HG02973 (cell line): ENCODE data around the gene EDIL3.

Source experiments
- ATAC-seq: cut with Tn5 transposase; IDR thresholded peaks from one replicate; pipeline ENCODE4 v1.9.1; 2021; ENCODE audit warnings: moderate library complexity; ENCODE audit not compliant: unreplicated experiment

EDIL3 gene

DNA sequence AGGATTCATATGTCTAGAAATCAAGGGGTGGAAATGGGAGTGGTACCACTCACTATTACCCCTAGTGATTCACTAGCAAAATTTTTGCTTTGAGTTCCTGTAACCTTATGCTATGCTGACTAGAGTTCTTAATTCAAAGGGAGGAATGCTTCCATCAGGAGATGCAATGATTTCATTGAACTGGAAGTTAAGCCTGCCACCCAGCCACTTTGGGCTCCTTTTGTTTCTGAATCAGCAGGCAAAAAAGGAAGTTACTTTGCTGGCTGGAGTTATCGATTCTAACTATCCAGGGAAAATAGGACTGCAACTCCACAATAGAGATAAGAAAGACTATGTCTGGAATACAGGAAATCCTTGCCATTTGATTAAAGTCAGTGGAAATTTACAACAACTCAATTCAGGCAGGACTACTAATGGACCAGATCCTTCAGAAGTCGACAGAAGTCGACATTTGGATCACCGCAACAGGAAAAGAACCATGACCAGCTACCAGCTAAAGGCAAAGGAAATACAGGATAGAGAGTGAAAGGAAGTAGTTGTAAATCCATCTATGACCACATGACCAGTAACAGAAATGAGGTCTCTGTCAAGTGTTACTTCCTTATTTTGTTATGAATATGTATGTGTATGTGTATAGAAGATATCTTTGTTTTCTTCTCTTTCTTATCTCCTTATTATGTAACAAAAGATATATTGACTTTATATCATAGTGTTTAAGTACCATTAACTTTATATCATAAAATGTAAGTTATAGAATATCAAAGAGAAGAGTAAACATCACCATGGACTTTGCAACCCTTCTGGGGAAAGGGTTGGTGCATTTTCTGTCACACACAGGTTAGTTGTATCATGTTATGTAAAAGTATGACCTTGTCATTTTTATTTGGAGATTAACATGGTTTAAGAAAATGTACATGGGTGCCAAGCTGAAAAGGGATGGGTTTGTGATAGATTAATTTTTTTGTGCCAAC is 465.3 kb downstream of the EDIL3 start:
- ATAC-seq = peak; percentile 70

DNA sequence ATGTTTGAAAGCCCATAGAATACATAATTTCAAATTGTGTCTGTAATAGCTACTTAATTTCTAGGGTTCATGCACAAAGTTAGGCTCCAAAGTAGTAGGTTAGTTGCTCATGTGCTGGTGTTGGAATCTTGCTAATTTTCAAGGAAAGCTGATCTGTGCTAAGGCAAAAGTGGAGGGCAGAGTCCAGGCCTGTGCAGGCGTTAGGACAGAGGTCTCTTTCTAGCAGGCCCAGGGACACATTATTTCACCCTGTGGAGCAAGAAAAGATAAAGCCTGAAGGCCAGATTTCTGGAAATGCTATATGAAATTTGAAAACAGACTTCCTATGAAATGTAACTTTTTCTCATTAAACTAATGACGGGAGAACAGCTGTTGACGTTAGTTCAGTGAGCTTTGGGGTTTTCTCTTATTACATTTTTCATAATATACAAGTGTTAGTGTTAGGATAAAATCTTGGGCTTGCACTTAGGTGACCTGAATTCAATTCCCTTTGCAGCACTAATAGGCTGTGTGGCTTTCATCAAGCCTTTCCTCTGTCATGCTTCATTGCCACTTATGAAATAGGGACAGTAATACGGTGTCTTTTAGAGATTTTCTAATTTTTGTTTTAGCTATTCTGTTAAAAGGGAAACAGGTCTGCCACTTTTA is 467.3 kb downstream of the EDIL3 start:
- ATAC-seq = no peak

DNA sequence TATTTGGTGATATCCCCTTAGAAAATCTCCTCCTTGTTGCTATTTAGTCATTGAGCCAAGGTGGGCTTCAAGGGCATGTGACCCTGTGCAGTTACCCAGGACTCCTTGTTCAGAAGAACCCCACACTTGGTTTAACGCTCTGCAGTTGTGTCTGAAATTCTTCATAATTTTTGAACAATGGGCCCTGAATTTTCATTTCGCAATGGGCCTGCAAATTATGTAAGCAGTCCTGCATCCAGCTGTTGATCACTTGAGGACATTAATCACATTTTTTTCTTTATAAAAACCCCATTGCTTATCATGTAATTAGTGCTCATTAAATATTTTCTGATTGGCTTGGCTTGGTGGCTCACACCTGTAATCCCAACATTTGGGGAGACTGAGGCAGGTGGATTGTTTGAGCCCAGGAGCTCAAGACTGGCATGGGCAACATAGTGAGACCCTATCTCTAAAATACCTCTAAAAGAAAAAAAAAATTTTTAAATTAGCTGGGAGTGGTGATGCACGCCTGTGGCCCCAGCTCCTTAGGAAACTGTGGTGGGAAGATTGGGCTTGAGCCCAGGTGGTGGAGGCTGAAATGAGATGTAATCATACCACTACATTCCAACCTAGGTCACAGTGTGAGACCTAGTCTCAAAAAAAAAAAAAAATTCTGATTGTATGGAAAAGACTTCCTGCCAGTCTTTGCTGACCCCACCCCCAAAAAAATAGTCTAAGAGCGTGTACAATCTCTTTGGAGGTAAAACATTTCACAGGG is 469.8 kb downstream of the EDIL3 start:
- no peak for ATAC-seq

DNA sequence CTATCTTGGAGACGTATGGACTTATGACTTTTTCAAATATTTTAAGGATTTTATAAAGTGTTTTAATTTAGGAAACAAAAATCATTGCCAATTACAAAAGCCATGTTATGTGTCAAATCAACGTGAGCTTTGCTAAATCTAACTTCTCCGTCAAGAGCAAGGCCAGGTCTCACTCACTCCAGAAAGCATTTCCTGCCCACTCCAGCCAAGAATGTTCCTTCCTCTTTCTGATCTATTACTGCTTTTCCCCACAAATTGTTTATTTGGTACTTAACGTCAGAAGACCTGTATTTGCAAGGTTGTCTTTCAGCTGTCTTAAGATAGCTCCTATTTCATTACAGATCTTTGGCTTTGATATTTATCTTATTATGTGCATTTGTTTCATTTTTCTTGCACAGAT is 470.5 kb downstream of the EDIL3 start:
- ATAC-seq = no peak

DNA sequence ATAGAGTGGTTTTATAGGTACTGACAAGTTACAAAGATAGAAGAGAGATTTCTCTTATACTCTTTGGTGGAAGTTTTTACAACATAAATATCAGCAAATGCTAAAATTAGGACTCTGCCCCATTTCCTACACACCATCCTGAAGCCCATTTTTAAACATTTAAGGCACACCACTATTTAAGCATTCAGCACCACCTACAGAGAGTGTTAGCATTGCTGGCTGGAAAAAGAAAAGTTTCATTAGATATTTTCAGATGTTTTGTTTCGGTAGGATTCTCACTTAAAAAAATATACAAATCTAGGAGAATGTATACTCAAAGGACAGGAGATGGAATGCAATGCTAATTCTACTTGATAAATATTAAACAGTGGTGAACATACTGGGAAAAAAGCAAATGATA is 471.1 kb downstream of the EDIL3 start:
- no peak for ATAC-seq

DNA sequence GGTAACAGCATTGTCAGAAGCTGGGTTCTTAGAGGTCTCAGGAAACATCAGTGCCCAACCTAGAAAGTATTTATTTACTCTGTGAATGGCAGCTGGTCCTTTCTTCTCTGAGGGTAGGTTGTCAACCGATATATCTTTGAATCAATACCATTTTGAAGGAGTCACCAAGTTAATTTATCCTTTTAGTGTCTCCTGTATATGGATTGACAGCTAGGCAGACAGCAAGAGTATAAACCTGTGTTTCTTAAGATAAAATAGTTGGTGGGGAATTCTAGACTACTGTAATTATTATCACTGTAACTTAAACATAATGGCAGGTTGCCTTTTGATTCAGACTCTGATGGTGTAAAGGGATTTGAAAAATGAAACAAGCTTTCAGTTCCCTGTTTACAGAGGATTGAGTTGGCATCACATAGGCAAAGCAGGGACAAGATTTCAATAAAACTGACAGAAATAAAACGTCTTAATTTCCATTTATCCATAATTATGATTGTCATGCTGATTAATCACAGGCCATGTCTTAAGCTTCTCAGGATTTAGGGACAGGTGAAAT is 473.2 kb downstream of the EDIL3 start:
- no peak for ATAC-seq

DNA sequence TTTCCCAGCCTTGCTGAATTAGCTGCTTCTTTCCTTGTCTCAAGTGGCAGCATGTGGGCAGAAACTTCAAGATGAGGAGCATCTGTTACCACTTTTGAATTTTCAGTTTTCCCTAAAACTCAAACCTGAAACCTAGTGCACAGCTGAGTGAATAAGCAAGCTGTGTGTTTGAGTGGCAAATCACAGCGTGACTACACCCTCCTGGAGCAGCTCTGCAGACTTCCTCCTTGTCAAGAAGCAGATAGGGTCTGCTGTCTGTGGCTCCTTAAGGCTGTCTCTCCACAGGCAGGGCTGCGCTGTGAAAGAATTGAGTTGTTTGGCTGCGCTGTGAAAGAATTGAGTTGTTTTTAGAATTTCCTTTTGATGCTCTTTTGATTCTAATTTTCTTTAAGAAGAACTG is 484.4 kb downstream of the EDIL3 start:
- no peak for ATAC-seq

DNA sequence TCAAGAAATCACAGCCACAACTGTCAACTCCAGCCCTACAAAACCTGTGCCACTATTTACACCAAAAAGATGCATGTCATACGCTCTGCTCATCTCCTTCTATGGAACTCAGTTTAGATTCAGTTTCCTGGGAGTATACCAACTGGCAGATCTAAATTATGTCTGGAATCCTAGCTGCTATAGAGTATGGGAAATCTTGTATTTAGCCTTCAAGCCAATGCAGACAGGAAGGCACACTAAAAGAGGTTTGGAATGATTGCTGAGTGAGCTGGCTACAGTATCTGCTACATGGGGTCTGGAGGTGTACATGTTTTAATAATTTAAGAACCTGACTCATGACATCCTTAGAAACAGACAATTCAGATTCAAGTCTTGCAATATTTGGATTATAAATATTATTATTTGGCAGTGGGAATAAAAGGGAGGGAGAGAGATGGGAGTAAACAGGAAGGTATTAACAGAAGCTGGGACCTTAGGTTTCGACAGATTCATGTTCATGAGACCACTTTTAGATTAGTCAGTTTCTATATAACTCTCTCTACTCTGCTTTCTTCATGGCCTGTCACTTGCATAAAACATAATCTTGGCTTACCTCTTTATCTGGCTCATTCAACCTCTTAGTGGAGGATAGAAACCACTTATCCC is 485.2 kb downstream of the EDIL3 start:
- ATAC-seq = no peak

DNA sequence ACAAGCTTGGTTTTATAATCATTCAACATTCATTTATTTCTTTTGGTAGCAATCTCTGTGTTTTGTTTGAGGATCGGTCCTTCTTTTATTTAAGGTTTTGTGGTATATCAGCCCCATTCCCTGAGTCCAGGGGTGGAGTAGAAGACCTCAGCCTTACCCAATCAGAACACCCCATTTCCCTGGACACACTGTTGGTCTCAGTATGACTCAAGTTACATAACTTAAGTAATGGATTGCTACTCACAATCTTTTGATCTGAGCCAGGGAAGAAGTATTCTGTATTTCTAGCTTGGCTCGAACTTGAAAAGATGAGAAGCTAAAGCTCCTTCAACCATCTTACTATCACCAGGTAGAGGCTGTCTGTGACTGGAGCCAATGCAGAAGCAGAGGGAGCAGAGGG is 488.8 kb downstream of the EDIL3 start:
- ATAC-seq = no peak

DNA sequence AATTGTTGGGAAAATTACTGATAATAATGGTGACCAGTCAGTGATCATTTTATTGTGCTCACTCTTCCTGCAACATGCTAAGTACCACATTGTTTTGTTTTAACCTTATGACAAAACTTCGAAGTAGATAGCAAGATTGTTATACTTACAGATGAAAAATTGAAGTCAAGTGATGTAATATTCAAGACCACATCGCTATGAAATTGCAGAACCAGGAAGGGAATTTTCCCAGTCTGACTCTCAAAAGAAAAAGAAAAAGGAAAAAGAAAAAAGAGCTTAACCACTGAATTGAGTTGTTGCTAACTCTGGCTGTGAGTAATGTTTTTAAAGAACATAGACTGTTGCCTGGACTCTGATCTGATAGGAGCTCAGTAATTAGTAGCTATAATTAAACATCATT is 493.4 kb downstream of the EDIL3 start:
- ATAC-seq = no peak
